ENCODE results near the gene FITM1. TPM values are rescaled to one million over a fixed set of nuclear protein-coding genes. Genes with fewer than 3 reads are reported as not detected.

Gene FITM1
- total RNA-seq, 1 experiment from 2014 or later: 0.46 TPM

DNA sequence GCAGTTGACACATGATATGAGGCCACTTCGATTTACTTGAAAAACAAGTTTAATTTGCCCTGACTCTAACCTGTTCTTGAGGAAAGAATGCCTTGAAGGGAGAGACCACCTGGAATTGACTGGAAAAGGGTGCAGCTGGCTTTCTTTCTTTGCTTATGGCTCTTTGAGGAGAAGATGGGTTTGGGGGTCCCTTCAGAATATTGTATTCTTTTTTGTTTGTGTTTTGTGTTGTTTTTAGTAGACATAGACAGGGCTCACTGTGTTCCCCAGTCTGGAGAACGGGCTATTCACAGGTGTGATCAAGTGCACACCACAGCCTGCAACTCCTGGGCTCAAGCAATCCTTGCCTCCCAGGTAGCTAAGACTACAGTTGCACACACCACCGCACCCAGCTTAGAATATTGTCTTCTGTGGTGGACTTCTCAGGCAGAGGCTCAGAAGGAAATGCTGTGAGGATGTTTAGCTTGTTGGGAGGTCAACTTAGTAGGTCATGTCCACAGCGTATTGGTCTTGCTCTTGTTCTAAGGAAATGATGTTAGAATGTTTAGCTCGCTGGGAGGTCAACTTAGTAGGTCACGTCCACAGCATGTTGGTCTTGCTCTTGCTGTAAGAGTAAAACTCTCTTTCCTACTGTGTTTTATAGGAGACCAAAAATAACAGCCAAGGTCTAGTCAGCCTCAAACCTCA, 14.2 kb upstream of the FITM1 start:
- Histone ChIP-seq H3K36me3 (ENCODE audit: control insufficient read depth, insufficient read depth, low read length) (peaks cover 2% of the 10 kb centered on the region), H3K4me3 (ENCODE audit: low read depth in 2 of 2, low read length in 2 of 2) (peak overlapping the region; percentile 86 to 98), H3K4me1 (ENCODE audit: control insufficient read depth, insufficient read depth, low read length) (no peaks in the 10 kb centered on the region), H3K27me3 (ENCODE audit: control insufficient read depth, insufficient read depth, low read length) (no peaks in the 10 kb centered on the region), H3K27ac (ENCODE audit: low read length) (no peak overlapping the region), H3K9me3 (ENCODE audit: control insufficient read depth, insufficient read depth, low read depth, low read length) (no peaks in the 10 kb centered on the region)
- CTCF ChIA-PET: interaction anchor here (0.7 kb wide), 1 partner anchor 28 kb away, joined by 12 read pairs; no protein-coding TSS in a partner anchor
- ATAC-seq (no peak), DNase-seq (ENCODE audit: low read depth, low spot score) (no peak)
- intact Hi-C loops (cut with micrococcal nuclease; ENCODE audit: unreplicated experiment) (no loop called here), in situ Hi-C loops (cut with HindIII; ENCODE audit: low pct_unique_long_range_greater_than_20kb, low sequenced_read_pairs) (no loop called here)
- POLR2A ChIA-PET: interaction anchor here (0.6 kb wide), 2 partner anchors 20 to 112 kb away, joined by 3 to 4 read pairs; partner anchors contain the start of gene PSME1
- BruUV-seq (replicated peaks): TSS peak; percentile 81
- TF ChIP-seq, protein P1, sequence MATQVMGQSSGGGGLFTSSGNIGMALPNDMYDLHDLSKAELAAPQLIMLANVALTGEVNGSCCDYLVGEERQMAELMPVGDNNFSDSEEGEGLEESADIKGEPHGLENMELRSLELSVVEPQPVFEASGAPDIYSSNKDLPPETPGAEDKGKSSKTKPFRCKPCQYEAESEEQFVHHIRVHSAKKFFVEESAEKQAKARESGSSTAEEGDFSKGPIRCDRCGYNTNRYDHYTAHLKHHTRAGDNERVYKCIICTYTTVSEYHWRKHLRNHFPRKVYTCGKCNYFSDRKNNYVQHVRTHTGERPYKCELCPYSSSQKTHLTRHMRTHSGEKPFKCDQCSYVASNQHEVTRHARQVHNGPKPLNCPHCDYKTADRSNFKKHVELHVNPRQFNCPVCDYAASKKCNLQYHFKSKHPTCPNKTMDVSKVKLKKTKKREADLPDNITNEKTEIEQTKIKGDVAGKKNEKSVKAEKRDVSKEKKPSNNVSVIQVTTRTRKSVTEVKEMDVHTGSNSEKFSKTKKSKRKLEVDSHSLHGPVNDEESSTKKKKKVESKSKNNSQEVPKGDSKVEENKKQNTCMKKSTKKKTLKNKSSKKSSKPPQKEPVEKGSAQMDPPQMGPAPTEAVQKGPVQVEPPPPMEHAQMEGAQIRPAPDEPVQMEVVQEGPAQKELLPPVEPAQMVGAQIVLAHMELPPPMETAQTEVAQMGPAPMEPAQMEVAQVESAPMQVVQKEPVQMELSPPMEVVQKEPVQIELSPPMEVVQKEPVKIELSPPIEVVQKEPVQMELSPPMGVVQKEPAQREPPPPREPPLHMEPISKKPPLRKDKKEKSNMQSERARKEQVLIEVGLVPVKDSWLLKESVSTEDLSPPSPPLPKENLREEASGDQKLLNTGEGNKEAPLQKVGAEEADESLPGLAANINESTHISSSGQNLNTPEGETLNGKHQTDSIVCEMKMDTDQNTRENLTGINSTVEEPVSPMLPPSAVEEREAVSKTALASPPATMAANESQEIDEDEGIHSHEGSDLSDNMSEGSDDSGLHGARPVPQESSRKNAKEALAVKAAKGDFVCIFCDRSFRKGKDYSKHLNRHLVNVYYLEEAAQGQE (IDR thresholded peaks at IDR 0.05; ENCODE audit: insufficient read depth in 1 of 2, low read depth in 2 of 2, low read length in 1 of 2): no peak
- TF ChIP-seq TCF7L2 (IDR thresholded peaks at IDR 0.05; ENCODE audit: low read depth, low read length) (no peak), SIN3A (IDR thresholded peaks at IDR 0.05; ENCODE audit: borderline replicate concordance, insufficient read depth, low read depth, low read length) (no peak), POLR2AphosphoS5 (IDR thresholded peaks at IDR 0.05; ENCODE audit: low read depth, low read length) (no peak)
- TF ChIP-seq, protein P2, sequence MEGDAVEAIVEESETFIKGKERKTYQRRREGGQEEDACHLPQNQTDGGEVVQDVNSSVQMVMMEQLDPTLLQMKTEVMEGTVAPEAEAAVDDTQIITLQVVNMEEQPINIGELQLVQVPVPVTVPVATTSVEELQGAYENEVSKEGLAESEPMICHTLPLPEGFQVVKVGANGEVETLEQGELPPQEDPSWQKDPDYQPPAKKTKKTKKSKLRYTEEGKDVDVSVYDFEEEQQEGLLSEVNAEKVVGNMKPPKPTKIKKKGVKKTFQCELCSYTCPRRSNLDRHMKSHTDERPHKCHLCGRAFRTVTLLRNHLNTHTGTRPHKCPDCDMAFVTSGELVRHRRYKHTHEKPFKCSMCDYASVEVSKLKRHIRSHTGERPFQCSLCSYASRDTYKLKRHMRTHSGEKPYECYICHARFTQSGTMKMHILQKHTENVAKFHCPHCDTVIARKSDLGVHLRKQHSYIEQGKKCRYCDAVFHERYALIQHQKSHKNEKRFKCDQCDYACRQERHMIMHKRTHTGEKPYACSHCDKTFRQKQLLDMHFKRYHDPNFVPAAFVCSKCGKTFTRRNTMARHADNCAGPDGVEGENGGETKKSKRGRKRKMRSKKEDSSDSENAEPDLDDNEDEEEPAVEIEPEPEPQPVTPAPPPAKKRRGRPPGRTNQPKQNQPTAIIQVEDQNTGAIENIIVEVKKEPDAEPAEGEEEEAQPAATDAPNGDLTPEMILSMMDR (IDR thresholded peaks at IDR 0.05): no peak

DNA sequence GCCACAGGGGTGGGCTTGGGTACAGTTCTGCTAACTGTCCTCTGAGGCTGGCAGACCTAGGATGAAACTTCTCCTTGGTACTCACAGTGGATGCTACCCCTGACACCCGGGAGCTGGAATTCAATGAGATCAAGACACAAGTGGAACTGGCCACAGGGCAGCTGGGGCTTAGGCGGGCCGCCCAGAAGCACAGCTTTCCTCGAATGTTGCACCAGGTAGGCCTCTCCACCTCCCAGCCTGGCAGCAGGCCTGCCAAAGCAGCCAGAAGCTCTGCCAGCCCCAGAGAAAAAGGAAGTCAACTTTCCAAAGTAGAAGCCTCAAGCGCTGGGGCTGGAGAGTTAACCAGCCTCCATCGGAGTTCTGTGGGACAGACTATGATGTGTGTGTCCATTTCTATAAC, 13.3 kb upstream of the FITM1 start:
- ATAC-seq: no peak
- H3K36me3 ChIP-seq (ENCODE audit: control insufficient read depth, insufficient read depth, low read length): peaks cover 2% of the 10 kb centered on the region
- POLR2A ChIA-PET: no interaction called here

More for the DNA sequence above, 13.3 kb upstream of the FITM1 start:
- DNase-seq (ENCODE audit: low read depth, low spot score): no peak
- H3K4me3 ChIP-seq (ENCODE audit: low read depth in 2 of 2, low read length in 2 of 2): no peak overlapping the region
- TF ChIP-seq TCF7L2 (IDR thresholded peaks at IDR 0.05; ENCODE audit: low read depth, low read length) (no peak), SIN3A (IDR thresholded peaks at IDR 0.05; ENCODE audit: borderline replicate concordance, insufficient read depth, low read depth, low read length) (no peak), POLR2AphosphoS5 (IDR thresholded peaks at IDR 0.05; ENCODE audit: low read depth, low read length) (no peak)
- TF ChIP-seq, protein P2 (IDR thresholded peaks at IDR 0.05): no peak
- TF ChIP-seq, protein P1 (IDR thresholded peaks at IDR 0.05; ENCODE audit: insufficient read depth in 1 of 2, low read depth in 2 of 2, low read length in 1 of 2): no peak
- no peak overlapping the region for H3K27ac ChIP-seq (ENCODE audit: low read length)
- in situ Hi-C loops (cut with HindIII; ENCODE audit: low pct_unique_long_range_greater_than_20kb, low sequenced_read_pairs) (no loop called here), intact Hi-C loops (cut with micrococcal nuclease; ENCODE audit: unreplicated experiment) (no loop called here)
- BruUV-seq (replicated peaks): no TSS peak
- no peaks in the 10 kb centered on the region for H3K4me1 ChIP-seq (ENCODE audit: control insufficient read depth, insufficient read depth, low read length)
- H3K27me3 ChIP-seq (ENCODE audit: control insufficient read depth, insufficient read depth, low read length): no peaks in the 10 kb centered on the region
- CTCF ChIA-PET: no interaction called here
- no peaks in the 10 kb centered on the region for H3K9me3 ChIP-seq (ENCODE audit: control insufficient read depth, insufficient read depth, low read depth, low read length)

Measured in Panc1 (cell line).